ENCODE measurements around the gene DGKI.

DGKI gene

DNA sequence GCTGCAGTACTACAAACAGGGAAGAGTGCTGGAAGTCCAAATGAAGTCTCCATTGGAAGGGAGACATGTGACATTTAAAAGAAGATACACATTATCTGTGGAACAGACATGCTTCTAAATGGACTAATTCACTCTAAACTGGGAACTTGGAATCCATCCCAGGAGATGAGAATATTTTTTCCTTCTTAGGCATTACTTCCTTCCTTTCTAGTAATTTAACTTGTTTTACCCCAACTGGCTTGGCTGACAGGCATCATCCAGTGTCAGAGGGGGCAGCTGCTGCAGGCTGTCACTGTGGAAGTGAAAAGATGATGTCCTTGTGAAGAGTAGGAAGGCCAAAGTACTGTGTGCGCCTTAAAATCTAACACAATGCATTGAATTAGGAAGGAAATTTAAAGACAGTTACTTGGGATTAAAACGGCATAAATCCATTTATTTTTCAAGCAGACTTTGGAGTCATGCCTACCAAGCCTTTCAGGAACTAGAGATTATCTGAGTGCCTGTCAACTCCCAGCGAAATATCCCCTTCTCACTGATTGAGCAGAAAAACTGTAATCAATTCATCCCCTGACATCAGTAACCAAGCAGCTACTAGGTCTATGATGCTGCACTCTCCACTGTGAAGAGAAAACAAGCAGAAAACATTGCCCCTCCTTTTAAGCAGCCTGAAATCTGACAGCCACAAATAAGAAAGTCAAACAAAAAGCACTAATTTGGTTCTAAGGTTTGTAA lies 161.2 kb downstream of the DGKI start:
- DNase-seq: peak; percentile 14

DNA sequence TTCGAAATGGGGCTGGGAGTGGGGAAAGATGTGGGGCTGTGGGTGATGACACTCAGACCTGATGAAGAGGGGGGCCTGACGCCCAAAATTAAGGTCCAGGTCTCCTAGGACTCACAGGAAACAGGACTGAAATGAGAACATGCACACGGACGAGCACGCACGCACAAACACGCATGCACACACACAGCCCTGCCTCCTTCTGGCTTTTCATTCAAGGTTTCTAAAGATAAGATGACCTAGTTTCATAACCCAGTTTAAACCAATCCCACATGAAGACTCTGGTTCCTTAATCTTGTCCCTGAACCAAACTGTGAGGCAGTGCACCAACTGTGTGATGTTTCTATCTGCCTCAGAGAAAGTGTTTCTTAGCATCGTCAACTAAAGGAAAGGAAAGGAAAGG lies 162.0 kb downstream of the DGKI start:
- DNase-seq: no peak

DNA sequence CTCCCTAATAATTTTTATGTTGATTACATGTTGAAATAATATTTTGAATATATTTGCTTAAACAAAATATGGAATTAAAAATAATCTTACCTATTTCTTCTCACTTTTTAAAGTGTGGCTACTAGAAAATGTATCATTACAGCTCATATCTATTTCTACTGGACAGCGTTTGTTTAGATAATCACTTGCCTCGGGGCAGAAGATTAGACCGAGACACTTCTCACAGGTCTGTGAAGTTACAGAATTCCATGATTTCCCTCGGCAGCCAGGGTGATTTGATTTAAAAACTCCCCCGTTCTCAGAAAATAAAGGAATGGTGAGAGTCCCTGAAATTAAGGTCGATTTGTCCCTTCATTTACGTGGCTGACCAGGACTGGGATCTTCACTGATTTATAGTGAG lies 162.5 kb downstream of the DGKI start:
- no peak for DNase-seq

DNA sequence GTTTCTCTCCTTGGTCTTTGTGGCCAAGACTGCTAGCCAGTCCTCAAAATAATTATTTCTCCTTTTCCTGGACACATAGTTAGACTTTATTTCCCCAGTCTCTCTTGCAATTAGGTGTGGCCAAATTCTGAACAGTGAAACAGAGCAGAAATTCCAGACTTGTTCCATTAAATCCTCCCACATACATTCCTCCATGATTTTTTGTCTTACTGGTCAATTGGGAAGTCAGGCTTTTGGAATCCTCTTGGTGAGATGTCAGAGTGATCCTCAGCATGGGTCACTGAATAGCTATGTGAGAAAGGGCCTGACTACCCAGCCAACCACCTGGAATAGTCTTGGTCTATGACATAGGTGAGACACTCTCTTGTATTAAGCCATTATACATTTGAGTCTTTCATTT lies 164.2 kb downstream of the DGKI start:
- no peak for DNase-seq

DNA sequence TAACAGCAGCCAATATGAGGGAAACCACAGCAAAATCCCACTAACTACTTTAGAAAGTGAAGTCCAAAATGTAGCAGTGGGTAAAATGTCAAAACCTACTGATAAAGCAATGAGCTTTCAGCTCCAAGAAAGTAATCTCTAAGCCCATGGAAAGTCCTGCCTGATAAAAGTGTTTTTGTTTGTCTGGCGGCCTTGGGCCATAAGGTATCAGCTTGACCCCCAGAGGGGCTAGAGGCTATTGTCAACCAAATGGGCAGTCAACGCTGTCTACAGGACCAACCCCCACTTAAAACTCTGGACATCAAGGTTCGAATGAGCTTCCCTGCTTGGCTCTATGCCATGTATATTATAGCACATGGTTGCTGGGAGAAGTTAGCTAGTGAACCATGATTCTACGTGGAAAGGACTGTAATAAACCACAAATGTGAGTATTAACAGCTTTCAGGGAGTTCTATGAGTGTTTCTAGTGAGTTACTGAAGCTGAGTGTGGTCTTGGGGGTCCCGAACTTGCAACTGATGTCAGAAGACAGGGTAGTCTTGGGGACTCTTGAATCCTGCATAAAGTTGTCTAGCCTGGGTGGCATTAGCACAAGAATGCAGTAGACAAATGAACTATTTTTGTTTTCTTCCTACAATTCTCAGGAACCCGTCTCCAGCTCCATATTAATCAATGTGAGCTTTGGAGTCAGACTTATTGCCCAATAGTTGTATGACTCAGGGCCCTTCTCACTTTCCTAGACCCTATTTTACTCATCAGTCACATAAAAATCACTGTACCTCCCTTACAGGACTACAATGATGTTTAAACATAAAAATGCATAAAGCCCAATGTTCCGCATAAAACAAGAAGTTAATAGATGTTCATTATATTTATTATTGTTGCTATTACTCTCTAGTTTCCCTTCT lies 164.9 kb downstream of the DGKI start:
- DNase-seq: no peak

DNA sequence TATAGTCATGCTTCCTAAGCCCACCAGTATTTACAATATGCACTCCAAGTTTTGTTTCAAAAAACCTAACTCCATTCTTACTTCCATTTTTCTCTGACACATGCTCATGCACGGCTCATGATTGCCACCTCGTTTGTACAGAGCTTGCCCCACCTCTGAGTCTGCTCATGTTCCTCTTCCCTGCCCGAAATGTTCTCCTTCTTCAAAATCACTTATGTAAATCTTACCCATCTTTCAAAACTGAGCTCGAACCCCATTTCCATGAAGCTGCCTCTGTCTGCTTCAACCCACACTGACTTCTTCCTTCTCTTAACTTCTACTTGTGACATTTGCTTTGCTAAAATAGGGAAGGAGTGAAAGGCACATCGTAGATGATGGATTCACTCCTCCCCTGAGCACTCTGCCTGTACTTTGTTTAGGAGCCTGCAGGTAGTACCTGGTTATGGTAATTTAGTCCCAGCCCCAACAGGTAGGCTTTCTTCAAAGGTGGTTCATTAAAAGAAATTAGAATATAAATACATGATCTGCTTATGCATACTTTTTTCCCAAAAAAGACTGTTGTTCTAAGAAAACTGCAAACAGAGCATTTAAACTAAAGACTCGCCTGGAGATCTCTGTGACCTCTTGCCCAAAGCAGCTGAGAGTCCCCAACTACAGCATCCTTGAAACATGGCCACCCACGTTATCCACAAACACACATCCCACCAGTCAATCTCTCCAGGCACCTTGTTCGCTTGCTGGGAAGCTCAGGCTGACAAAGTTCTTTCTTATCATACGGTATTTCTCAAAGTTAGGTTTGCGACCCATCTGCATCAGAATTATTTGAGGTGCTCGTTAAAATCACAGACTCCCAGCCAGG lies 172.0 kb downstream of the DGKI start:
- DNase-seq: no peak

DNA sequence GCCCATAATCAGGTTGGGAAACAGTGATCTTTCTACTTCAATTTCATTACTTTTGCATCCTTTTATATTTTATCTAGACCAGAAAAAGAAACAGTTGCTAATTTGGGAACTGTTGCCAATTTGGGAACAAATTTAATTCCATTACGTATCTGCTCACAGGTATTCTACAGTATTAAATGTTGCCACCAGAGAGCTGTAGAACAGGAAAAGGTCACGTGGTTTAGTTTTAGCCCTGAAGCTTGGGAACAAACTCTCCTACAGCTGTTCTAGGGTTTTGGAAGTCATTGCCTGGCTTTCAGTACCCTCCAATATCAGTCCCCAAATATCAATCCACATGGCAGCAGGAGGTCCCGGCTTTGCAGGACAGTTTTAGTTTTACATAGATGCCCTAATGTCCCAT lies 172.7 kb downstream of the DGKI start:
- DNase-seq: no peak

DNA sequence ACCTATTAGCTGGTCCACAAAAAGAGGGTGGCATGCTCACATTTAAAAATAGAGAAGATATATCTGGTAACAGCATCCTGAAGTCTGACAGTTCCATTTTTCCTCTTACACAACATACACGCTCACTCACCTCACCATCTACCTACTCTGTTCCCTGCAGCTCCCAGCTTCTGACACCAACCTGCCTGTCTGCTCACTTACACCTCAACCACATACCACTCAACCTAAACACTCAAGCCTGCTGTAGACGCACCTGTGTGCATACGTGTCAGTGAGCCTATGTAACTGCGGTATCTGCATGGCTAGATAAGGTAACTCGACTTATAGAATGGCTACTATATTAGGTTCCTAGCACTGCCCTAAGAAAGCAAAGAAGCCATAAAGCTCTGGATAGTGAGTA lies 174.9 kb downstream of the DGKI start:
- no peak for DNase-seq

DNA sequence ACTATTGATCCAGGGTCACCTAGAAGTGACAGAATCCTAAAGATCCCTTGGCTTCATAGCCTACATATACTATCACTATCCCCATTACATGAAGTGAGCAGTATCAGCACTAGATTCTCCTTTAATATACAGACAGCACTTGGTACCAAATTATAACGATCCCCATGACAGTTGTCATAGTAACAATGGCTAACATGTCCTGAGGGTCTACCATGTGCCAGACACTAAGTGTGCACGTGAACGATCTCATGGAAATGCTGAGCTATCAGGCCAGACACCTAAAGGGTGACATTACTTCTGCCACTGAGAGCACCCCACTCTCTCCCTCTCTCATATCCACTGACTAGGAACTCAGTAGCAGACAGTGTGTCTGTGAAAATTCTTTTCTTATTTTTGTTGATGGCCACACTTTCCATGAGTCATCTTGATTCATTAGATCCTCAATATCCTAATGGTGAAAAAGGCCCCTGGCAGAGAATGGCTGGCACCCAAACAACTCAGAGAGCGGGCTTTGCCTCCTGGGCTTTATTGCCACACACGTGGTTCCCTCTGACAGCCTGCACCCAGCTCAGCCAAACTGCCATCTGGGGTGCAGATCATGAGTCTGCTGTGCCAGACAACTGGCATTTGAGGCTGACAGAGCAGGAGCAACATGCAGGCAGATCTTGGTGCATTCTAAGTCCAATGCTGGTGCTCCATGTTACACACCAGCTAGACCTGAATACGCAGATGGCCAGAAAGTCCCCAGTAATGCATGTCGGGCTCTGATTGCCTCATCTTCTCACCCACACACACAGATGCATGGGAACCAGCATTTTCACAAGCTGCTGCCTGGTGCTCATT lies 176.3 kb downstream of the DGKI start:
- no peak for DNase-seq

DNA sequence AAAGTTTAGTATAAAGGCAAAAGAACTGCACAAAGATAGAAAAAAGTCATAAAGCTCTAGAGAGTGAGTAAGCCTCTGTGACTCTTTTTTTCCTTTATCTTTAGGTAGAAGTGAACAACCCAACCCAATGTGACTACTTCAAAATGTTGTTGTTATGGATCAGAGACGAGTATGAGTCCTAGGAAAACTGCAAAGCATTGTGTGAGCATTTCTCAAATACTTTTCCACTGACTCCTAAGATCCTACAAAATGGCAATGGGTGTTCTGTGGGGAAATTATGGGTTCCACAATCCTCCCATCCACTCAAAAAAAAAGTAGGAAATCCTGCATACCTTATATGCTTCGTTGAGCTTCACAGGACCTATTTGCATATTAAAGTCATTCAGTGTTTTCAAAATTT lies 177.1 kb downstream of the DGKI start:
- no peak for DNase-seq

DNA sequence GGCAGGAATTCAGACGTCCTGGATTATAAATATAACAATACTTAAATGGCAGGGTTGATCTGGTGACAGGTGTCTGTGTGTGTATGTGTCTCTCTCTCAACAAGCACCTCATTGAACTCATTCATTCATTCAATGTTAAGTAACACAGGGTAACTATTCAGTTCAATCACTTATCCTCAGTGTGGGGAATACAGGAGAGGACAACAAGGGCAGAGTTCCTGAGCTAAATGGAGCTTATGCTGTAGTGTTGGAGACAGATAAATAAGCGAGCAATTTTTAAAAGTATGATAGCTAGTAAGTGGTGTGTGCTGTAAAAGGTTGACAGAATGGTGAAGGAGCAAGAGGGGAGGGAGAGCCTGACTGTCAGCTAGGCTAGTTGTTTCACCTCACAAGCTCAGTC lies 178.4 kb downstream of the DGKI start:
- DNase-seq: no peak

DNA sequence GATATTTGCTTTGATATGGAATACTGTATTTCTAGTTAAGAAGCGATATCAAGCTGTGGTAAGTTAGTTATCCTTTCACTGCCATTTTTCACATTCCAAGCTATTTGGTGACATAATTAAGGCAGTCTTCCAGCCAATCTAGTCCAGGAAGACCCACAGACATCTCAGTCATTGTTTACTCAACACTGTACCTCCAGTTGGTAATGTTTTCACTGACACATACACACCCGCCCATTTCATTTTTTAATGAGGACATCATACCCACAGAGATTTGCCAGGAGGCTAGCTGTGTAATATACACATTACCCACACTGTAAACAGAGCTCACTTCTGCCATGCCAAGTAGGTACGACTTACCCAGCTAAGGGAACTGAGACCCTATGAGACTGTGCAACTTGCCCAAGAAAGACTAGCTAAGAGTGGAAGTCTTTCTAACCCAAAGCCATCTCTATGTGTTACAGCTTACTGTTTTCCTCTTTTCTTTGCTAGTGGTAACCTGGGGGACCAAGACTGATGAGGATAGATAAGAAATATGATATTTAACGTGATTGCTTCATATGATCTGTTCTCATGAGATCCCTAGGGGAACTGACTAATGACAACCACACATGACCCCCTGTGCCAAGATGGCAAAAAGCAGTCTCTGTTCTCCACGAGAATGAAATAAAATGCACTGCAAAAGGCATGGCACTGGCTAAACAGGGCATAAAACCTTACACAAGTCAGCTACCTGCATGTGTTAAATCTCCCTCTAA lies 179.0 kb downstream of the DGKI start:
- DNase-seq: no peak

DNA sequence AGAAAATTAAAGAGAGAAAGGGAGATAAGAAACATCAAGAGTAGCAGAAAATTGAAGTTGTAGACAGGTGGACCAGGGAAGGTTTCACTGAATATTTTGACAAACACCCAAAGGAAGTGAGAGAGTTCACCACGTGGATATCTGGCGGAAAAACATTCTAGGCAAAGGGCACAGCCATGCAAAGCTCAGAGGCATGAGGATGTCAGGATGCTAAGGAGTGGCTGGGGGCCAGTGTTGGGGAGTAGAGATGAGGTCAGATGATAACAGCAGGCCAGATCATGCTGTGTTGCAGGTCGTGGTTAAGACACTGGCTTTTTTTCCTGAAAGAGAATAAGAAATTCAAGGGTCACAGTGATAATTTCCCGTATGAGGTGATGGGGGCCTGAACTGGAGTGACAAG lies 181.9 kb downstream of the DGKI start:
- no peak for DNase-seq

DNA sequence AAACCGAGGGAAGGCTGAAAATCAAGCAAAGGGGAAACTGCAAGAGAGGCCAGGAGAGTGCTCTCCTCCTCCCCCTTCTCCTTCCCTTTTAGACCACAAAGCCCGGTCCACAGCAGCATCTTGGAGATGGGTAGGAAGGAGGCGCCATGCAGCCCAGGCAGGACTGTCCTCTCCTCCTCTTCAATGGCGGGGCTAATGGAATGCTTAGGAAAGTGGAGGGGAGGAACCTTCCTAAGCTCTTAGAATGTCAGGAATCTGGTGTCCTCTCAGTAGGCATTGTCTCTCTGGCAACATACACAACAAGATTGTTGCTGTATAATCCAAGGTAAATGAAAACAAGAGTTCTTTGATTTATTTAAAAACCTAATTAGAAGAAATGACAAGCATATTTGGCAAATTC lies 185.1 kb downstream of the DGKI start:
- no peak for DNase-seq

DNA sequence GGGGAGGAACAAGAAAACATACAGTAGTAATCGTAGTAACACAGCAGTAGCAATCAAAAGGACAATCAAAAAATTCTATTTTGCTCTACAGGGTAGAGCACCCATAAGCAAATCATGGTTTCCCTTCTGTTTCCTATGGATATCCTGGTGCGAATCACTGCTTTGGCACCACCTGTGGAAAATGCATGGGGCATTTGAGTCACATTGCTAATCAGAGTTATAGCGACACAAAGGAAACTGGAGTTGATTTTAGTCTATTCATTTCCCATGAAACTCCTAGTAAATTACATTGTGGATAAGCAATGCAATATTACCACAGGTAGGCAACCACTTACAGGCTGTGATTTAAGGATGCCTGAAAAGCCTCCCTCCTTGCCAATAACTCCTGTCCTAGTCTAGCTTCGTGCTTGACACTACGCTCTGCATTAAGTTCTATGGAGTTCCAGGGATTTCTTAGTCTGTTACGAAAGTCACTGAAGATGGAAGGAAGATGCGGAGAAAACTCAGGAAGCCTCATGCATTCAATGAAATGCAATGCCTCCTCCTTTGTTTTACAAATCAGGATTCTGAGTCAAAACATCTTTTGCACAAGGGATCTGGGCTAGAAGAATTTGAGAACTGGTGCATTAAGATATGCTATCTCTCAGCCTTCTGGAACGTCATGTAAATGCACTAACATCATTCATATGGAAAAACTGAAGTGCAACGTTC lies 188.4 kb downstream of the DGKI start:
- DNase-seq: no peak

DNA sequence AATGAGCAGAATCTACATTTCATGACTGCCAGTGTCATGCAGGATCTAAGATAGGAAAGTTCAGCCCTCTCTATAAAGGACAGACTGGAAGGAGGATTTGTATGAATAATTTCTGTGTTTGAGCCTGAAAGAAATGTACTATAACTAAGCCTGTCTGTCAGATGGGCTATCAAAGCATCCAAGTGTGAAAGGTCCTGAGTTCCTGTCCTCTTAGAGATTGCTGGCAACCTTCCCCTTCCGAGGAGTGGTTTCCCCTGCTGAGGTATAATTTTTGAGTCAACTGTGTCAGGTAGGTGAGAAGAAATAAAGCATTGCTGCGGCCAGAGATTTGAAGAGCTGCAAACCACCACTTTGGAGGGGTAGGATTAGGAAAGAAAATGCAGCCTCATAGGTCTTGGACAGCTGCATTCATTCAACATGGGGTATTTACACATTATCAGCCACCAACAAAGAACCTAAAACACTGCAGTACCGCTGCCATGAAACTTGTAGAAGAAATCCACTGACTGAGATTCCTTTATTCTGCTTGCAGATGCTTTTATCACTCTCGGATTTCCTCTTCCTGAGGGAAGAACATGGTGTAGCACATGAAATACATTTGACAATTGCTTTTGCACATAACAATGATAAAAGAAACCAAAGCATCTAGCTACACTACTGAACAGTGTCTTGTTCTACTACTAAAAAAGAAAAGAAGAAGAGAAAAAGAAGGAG lies 189.1 kb downstream of the DGKI start:
- DNase-seq: no peak

DNA sequence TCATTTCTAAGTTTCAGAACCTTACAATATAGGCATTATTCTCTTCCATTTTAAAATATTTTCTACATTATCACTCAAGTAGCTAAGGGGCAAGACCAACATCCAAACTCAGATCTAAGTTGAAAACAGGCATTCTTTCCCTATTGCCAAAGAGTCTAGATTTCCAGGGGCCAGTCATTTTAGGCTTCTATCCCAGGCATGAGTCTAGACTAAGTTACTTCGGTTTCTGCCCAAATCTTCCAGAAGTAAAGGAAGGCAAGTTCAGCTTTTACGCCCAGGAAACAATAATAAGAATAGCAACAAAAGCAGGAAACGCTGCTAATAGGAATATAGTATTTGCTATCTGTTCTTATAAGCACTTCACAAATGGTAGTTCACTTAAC lies 189.9 kb downstream of the DGKI start:
- no peak for DNase-seq

DNA sequence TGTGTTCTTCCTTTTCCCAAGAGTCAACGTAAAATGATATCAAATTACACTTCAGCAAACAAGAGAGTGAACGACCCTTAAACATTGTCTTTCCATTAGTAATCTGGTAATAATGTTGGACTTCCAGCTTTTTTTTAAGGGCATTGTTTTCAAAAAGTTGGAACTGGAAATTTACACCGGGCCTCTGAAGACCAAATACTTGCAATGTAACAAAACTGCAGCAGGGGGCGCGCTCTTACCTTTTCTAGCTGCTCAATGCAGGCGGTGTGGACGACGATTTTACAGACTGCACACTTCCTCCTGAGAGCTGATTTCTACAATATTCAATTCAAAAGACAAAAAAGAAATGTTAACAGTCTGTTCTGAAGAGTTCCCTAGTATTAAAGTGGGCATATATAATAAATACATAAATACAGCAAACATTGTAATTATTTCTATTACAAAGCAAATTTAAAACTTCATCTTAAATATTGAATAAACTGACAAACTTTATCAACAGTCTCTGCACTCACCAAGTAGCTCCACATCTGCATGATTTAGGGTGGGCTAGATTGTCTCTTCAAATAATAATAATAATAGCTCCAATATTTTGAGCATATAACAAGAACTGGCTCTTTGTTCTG lies 190.4 kb downstream of the DGKI start:
- DNase-seq: peak; percentile 93

DNA sequence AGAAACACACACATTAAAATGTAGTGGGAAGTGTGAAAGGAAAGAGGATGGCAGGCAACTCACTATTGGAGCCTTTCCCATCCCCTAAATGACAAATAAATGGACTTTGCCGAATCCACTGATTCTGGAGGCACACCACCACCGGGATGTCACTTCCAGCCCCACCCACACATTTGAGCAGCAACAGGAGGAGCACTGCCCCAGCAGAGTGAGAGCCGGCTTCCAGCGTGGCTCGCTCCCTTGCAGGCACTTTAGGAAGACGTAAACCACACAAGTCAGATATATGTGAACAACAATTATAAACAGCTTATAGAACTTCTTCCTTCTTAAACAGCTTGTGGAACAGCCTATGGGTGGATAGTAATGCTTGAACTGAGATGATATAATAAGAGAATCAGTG lies 191.0 kb downstream of the DGKI start:
- no peak for DNase-seq

DNA sequence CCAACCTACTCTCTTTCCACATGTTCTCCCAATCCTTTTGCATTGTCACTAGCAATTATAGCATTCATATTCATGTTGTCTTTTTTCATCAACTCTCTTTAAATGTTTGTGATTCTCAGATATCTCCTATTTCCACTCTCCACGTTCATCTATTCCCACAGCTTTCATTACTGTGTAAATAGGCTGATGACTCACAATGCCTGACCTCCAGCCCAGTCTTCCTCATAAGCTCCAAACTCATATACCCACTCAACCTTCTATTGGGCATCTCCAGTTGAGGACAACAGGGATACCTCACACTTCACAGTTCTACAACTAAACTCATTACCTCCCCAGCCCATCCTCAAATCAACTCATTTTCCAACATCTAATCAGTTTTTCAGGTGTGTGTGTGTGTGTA lies 194.1 kb downstream of the DGKI start:
- DNase-seq: no peak
